Left ventricle myocardium inferior (tissue), 1 donor: Measurements from ENCODE around the gene NKX6-2. TPM values are rescaled to one million over a fixed set of nuclear protein-coding genes. Genes with fewer than 3 reads are reported as not detected.

Experiments
- DNase-seq: peaks from one replicate; pipeline ENCODE4 v3.0.0-alpha.2; 2020
- H3K27ac ChIP-seq: fragments of 200-600 bp; replicated peaks from 2 replicates; pipeline ENCODE4 v1.8.0; 2021
- H3K27me3 ChIP-seq: fragments of 200-600 bp; 2 replicates; pipeline ENCODE4 v1.8.0; 2021; ENCODE audit warnings: low read depth
- H3K36me3 ChIP-seq: fragments of 200-600 bp; 2 replicates; pipeline ENCODE4 v1.8.0; 2021
- H3K4me1 ChIP-seq: fragments of 200-600 bp; 2 replicates; pipeline ENCODE4 v1.8.0; 2021
- H3K4me3 ChIP-seq: fragments of 200-600 bp; 2 replicates; pipeline ENCODE4 v1.8.0; 2021; ENCODE audit warnings: mild to moderate bottlenecking, moderate library complexity
- H3K9me3 ChIP-seq: fragments of 200-600 bp; replicated peaks from 2 replicates; pipeline ENCODE4 v1.8.0; 2021
- CTCF ChIP-seq: fragments of 200-600 bp; IDR thresholded peaks from 2 replicates; pipeline ENCODE4 v1.8.0; 2021; ENCODE audit warnings: antibody characterized with exemption, mild to moderate bottlenecking, borderline replicate concordance
- intact Hi-C: fragments of 100-400 bp; cut with micrococcal nuclease; formaldehyde crosslinking; loops from one replicate; pipeline ENCODE4 v1.11.0; 2022
- total RNA-seq: library from RNA; stranded (reverse); fragmentation: NEBNext Ultra II Directional; extraction: Animal tissue kit (Norgen Biotek cat#: 25700); gene quantifications from one replicate; pipeline ENCODE4 v1.2.1, GENCODE V29; 2021
- donor health status: DM: no; HTN: yes; CAD: no; lungs with severe emphysema.

NKX6-2 gene
- total RNA-seq, 1 donor from 2014 or later = not detected

- Histone ChIP-seq H3K4me3 (no peak overlapping the region), H3K9me3 (no peaks in the 10 kb centered on the region), H3K27ac (no peak overlapping the region), H3K36me3 (no peaks in the 10 kb centered on the region), H3K4me1 (peaks cover 8% of the 10 kb centered on the region), H3K27me3 (peaks cover 90% of the 10 kb centered on the region)
- intact Hi-C loops = no loop called here
- TF ChIP-seq CTCF = no peak
- no peak for DNase-seq
Observed at GRCh38 chr10:132832186-132832969, 46.4 kb upstream of the NKX6-2 start.

- Histone ChIP-seq H3K27ac (no peak overlapping the region), H3K4me3 (no peak overlapping the region), H3K4me1 (no peaks in the 10 kb centered on the region), H3K9me3 (no peaks in the 10 kb centered on the region), H3K27me3 (peaks cover 64% of the 10 kb centered on the region), H3K36me3 (no peaks in the 10 kb centered on the region)
- no peak for DNase-seq
- TF ChIP-seq CTCF = no peak
- intact Hi-C loops = no loop called here
Observed at GRCh38 chr10:132829403-132829802, 43.5 kb upstream of the NKX6-2 start.

GRCh38 chr10:132828681-132829080, 42.7 kb upstream of the NKX6-2 start:
- no peak for TF ChIP-seq CTCF
- DNase-seq = no peak

GRCh38 chr10:132827861-132828539, 42.1 kb upstream of the NKX6-2 start:
- no peak for TF ChIP-seq CTCF
- no peaks in the 10 kb centered on the region for H3K36me3 ChIP-seq
- H3K4me1 ChIP-seq = no peaks in the 10 kb centered on the region
- peaks cover 50% of the 10 kb centered on the region for H3K27me3 ChIP-seq
- no peaks in the 10 kb centered on the region for H3K9me3 ChIP-seq
- H3K27ac ChIP-seq = no peak overlapping the region
- no peak overlapping the region for H3K4me3 ChIP-seq
- DNase-seq = no peak
- intact Hi-C loops = no loop called here

More at GRCh38 chr10:132828681-132829080, 42.7 kb upstream of the NKX6-2 start:
- no peak overlapping the region for H3K27ac ChIP-seq
- H3K4me1 ChIP-seq = no peaks in the 10 kb centered on the region
- peaks cover 57% of the 10 kb centered on the region for H3K27me3 ChIP-seq
- no peak overlapping the region for H3K4me3 ChIP-seq
- no peaks in the 10 kb centered on the region for H3K9me3 ChIP-seq
- intact Hi-C loops = no loop called here
- no peaks in the 10 kb centered on the region for H3K36me3 ChIP-seq

GRCh38 chr10:132827423-132827789, 41.5 kb upstream of the NKX6-2 start:
- no peak for TF ChIP-seq CTCF
- intact Hi-C loops = no loop called here
- no peak overlapping the region for H3K27ac ChIP-seq
- H3K4me3 ChIP-seq = no peak overlapping the region
- no peaks in the 10 kb centered on the region for H3K9me3 ChIP-seq
- DNase-seq = no peak
- peaks cover 44% of the 10 kb centered on the region for H3K27me3 ChIP-seq
- no peaks in the 10 kb centered on the region for H3K4me1 ChIP-seq
- no peaks in the 10 kb centered on the region for H3K36me3 ChIP-seq
